ENCODE data around the gene AWAT2. TPM values are rescaled to one million over a fixed set of nuclear protein-coding genes. Genes with fewer than 3 reads are reported as not detected.
"Not testable (repeated sequence)": the region's sequence is repeated elsewhere in the genome, so short reads cannot be mapped to it uniquely, and the experiment has no call there.

The AWAT2 gene
- total RNA-seq, 2 experiments from 2014 or later, result not detected

DNA sequence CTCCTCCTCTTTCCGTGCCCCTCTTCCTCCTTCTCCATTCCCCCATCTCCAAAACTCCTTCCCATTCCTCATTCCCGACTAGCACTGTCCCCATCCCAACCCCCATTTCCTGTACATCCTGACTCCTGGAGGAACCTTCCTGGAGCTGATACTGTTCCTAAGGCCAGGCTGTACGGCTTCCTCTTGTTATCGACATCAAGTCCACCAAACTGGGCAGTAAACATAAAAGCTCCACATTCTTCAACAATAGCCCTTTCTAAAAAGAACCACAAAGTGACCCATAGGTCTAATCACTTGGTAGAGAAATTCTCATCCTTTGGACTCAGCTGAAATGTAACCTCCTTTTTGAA, 22.9 kb downstream of the AWAT2 start:
- Mint-ChIP-seq H3K9me3 (no peaks in the 10 kb centered on the region), H3K27ac (no peak overlapping the region), H3K27me3 (no peaks in the 10 kb centered on the region), H3K4me3 (no peak overlapping the region), H3K36me3 (no peaks in the 10 kb centered on the region), H3K4me1 (peaks cover 9% of the 10 kb centered on the region)
- DNase-seq, result no peak

DNA sequence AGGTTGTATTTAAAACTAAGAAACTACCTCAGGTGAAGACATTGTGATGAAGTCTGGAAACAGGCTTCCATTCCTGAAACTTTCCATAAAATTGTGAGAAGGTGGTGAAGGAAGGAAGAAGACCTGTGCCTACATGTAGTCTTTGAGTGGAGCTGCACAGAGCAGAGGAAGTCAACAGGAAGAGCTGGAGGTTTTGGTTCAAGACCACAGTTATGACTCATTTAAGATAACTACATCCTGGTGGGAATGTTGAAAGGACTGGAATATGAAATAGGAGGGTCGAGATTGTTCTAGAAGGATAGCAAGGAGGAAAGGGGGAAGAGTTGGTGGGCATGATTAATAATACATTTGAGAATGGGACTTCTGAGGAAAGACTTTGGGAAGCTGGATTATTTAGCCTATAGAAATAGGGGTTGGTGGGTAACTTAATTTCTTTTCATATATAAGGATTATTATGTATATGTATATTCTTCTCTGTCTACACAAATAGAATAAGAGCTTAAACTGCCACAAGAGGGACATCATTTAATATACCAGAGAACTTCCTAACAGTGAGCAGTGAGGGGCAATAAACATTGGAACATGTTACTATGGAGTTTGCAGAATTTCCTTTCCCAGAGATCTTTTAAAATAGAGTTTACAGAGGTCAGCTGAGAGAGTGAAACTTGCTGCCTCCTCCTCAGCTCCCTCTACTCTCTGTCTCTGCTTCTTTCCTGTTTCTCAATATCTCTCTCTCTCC, 23.5 kb downstream of the AWAT2 start:
- H3K27me3 Mint-ChIP-seq, result no peaks in the 10 kb centered on the region
- no peak overlapping the region for H3K4me3 Mint-ChIP-seq
- H3K27ac Mint-ChIP-seq, result no peak overlapping the region
- no peaks in the 10 kb centered on the region for H3K36me3 Mint-ChIP-seq
- no peaks in the 10 kb centered on the region for H3K9me3 Mint-ChIP-seq
- DNase-seq, result no peak
- peaks cover 9% of the 10 kb centered on the region for H3K4me1 Mint-ChIP-seq

DNA sequence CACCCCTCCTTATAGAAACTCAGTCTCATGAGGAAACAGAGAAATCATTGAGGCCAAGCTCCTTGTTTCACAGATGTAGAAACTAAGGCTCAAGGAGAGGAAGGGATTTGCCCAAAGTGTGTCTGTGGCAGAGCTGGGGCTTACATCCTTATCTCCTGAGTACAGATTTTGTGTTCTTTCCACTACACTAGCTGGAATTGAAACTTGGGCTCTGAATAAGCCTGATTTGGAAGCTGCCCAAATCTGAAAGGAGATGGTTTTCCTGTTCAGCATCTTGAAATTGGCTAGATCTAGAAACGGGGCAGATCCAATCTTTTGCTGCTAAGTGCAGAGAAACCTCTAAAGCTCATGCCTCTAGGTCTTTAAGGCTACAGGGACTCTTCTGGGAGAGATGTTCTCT, 24.3 kb downstream of the AWAT2 start:
- H3K4me1 Mint-ChIP-seq, result peaks cover 9% of the 10 kb centered on the region
- DNase-seq, result no peak
- H3K9me3 Mint-ChIP-seq, result no peaks in the 10 kb centered on the region
- no peak overlapping the region for H3K4me3 Mint-ChIP-seq
- no peak overlapping the region for H3K27ac Mint-ChIP-seq
- no peaks in the 10 kb centered on the region for H3K36me3 Mint-ChIP-seq
- no peaks in the 10 kb centered on the region for H3K27me3 Mint-ChIP-seq

- Mint-ChIP-seq H3K9me3 (peaks cover under 1% of the 10 kb centered on the region), H3K4me3 (no peak overlapping the region), H3K27ac (no peak overlapping the region), H3K36me3 (no peaks in the 10 kb centered on the region), H3K4me1 (peaks cover 9% of the 10 kb centered on the region), H3K27me3 (no peaks in the 10 kb centered on the region)
- no peak for DNase-seq
Measured at GRCh38 chrX:70022616-70023015, 27.1 kb downstream of the AWAT2 start.

- H3K27ac Mint-ChIP-seq, result no peak overlapping the region
- H3K27me3 Mint-ChIP-seq, result peaks cover 3% of the 10 kb centered on the region
- H3K36me3 Mint-ChIP-seq, result no peaks in the 10 kb centered on the region
- H3K9me3 Mint-ChIP-seq, result peaks cover 2% of the 10 kb centered on the region
- H3K4me3 Mint-ChIP-seq, result no peak overlapping the region
- DNase-seq, result no peak
- H3K4me1 Mint-ChIP-seq, result peaks cover 6% of the 10 kb centered on the region
Measured at GRCh38 chrX:70016513-70016912, 33.2 kb downstream of the AWAT2 start.

GRCh38 chrX:70013466-70014381, 36.0 kb downstream of the AWAT2 start:
- peaks cover 4% of the 10 kb centered on the region for H3K27me3 Mint-ChIP-seq
- peaks cover 2% of the 10 kb centered on the region for H3K9me3 Mint-ChIP-seq
- no peak for DNase-seq
- no peaks in the 10 kb centered on the region for H3K36me3 Mint-ChIP-seq
- H3K4me1 Mint-ChIP-seq, result peaks cover 6% of the 10 kb centered on the region
- no peak overlapping the region for H3K4me3 Mint-ChIP-seq
- H3K27ac Mint-ChIP-seq, result no peak overlapping the region

GRCh38 chrX:70012756-70013155, 37.0 kb downstream of the AWAT2 start:
- peaks cover 6% of the 10 kb centered on the region for H3K4me1 Mint-ChIP-seq
- DNase-seq, result no peak
- peaks cover 4% of the 10 kb centered on the region for H3K27me3 Mint-ChIP-seq
- no peak overlapping the region for H3K4me3 Mint-ChIP-seq
- no peak overlapping the region for H3K27ac Mint-ChIP-seq
- no peaks in the 10 kb centered on the region for H3K36me3 Mint-ChIP-seq
- peaks cover 2% of the 10 kb centered on the region for H3K9me3 Mint-ChIP-seq

- no peak for DNase-seq
- no peak overlapping the region for H3K27ac Mint-ChIP-seq
- H3K9me3 Mint-ChIP-seq, result no peaks in the 10 kb centered on the region
- no peaks in the 10 kb centered on the region for H3K4me1 Mint-ChIP-seq
- peaks cover 4% of the 10 kb centered on the region for H3K27me3 Mint-ChIP-seq
- no peak overlapping the region for H3K4me3 Mint-ChIP-seq
- H3K36me3 Mint-ChIP-seq, result no peaks in the 10 kb centered on the region
Measured at GRCh38 chrX:70009970-70010369, 39.8 kb downstream of the AWAT2 start.

DNA sequence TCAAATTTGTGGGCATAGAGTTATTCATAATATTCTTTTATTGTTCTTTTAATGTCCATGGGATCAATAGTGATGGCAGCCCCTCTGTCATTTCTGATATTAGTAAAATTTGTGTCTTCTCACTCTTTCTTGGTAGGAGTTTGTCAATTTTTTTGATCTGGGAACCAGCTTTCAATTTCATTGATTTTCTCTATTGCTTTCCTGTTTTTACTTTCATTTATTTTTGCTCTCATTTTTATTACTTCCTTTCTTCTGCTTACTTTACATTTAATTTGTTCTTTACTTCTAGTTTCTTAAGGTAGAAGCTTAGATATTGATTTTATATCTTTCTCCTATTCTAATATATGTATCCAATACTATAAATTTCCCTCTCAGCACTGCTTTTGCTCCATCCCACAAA, 40.7 kb downstream of the AWAT2 start:
- H3K4me1 Mint-ChIP-seq, result no peaks in the 10 kb centered on the region
- no peaks in the 10 kb centered on the region for H3K9me3 Mint-ChIP-seq
- H3K27ac Mint-ChIP-seq, result no peak overlapping the region
- H3K4me3 Mint-ChIP-seq, result no peak overlapping the region
- no peaks in the 10 kb centered on the region for H3K36me3 Mint-ChIP-seq
- no peak for DNase-seq
- peaks cover 4% of the 10 kb centered on the region for H3K27me3 Mint-ChIP-seq

GRCh38 chrX:70007946-70008345, 41.8 kb downstream of the AWAT2 start:
- Mint-ChIP-seq H3K9me3 (no peaks in the 10 kb centered on the region), H3K27ac (no peak overlapping the region), H3K27me3 (peaks cover 4% of the 10 kb centered on the region), H3K4me1 (no peaks in the 10 kb centered on the region), H3K4me3 (no peak overlapping the region), H3K36me3 (no peaks in the 10 kb centered on the region)
- no peak for DNase-seq

DNA sequence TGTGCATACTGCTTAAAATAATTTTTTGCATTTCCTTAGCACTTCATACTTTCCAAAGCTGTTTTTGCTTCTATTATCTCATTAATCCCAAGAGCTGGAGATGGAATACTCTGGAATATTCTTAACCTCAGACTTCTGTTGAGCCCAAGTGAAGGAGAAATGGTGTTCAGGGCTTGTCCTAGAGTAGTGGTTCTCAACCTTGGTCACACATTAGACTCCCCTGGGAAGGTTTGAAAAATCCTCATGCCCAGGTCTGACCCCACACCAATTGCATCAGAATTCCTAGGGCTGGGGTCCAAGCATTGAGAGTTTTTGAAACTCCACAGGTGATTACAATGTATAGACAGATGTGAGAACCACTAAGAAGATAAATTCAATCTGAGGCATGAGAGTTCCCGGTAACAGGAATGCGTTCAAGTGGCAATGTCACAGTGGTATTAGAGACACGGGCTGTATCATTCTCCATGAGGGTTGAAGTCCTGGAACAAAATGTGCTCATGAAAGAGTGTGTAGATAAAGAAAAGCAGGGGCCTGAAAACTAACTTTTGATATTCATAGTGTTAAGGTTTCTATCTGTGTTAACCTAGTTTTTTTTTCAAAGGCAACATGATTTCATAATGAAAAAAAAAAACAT, 47.9 kb downstream of the AWAT2 start:
- H3K4me1 Mint-ChIP-seq, result no peaks in the 10 kb centered on the region
- no peak for DNase-seq
- peaks cover 3% of the 10 kb centered on the region for H3K36me3 Mint-ChIP-seq
- no peak overlapping the region for H3K27ac Mint-ChIP-seq
- H3K27me3 Mint-ChIP-seq, result no peaks in the 10 kb centered on the region
- H3K4me3 Mint-ChIP-seq, result no peak overlapping the region
- H3K9me3 Mint-ChIP-seq, result peaks cover 4% of the 10 kb centered on the region

DNA sequence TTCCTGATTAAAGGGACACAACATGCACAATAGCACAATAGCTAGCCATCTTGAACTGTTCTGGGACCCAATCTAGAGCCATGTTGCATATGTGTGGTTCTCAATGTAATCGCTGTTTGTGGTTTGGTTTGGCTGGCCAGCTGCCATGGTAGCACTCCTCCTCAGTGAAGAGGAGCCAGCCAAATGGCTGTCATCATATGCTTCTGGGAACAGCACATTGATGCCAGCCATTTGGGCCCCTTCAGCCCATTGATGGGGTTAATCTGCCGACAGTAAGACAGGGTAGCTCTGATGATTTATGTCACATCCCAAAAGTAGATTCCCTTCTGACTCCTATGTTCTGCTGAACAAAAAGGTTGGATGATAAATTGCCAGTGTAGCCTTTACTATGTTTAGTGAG, 48.5 kb downstream of the AWAT2 start:
- H3K36me3 Mint-ChIP-seq, result peaks cover 3% of the 10 kb centered on the region
- peaks cover 4% of the 10 kb centered on the region for H3K9me3 Mint-ChIP-seq
- no peak overlapping the region for H3K27ac Mint-ChIP-seq
- no peaks in the 10 kb centered on the region for H3K27me3 Mint-ChIP-seq
- H3K4me1 Mint-ChIP-seq, result no peaks in the 10 kb centered on the region
- H3K4me3 Mint-ChIP-seq, result no peak overlapping the region
- no peak for DNase-seq

- H3K9me3 Mint-ChIP-seq, result not testable (repeated sequence)
Measured at GRCh38 chrX:69998299-69998698, 51.4 kb downstream of the AWAT2 start.

DNA sequence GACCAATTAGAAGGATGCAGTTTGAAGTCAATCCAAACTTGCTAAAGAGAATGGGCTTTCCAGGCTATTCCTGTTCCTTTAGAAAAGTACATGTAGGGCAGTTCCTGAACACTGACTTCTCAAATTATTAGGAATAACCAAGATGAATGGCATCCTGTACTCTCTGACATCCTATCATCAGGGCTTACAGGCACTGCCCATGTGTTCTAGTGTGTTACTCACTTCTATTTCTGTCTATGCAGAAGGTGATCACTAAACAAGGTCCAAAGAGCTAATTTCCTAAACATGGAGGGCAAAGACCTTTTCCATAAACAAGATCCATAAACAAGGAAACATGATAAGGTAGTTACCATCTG, 53.6 kb downstream of the AWAT2 start:
- Mint-ChIP-seq H3K27ac (no peak overlapping the region), H3K9me3 (peaks cover 4% of the 10 kb centered on the region), H3K4me1 (no peaks in the 10 kb centered on the region), H3K36me3 (peaks cover 3% of the 10 kb centered on the region), H3K4me3 (no peak overlapping the region), H3K27me3 (no peaks in the 10 kb centered on the region)
- no peak for DNase-seq

More at GRCh38 chrX:69998299-69998698, 51.4 kb downstream of the AWAT2 start:
- not testable (repeated sequence) for H3K27ac Mint-ChIP-seq, DNase-seq, H3K4me1 Mint-ChIP-seq, H3K27me3 Mint-ChIP-seq, H3K4me3 Mint-ChIP-seq, H3K36me3 Mint-ChIP-seq

GRCh38 chrX:69995362-69996112, 54.2 kb downstream of the AWAT2 start:
- peaks cover 4% of the 10 kb centered on the region for H3K9me3 Mint-ChIP-seq
- no peaks in the 10 kb centered on the region for H3K4me1 Mint-ChIP-seq
- no peak for DNase-seq
- H3K36me3 Mint-ChIP-seq, result peaks cover 3% of the 10 kb centered on the region
- H3K4me3 Mint-ChIP-seq, result no peak overlapping the region
- H3K27ac Mint-ChIP-seq, result no peak overlapping the region
- no peaks in the 10 kb centered on the region for H3K27me3 Mint-ChIP-seq
